NCI-H446 treated with DMSO at 0.1 percent for 48 hours (cell line): ENCODE results near the gene GTF2E1.
"Not testable (repeated sequence)": the region's sequence is repeated elsewhere in the genome, so short reads cannot be mapped to it uniquely, and the experiment has no call there.

Source experiments
- DNase-seq: peaks from one replicate; lab custom pipeline; 2025; lab: John Stamatoyannopoulos, UW

Gene GTF2E1

GRCh38 chr3:120742198-120742848 is at the start of gene GTF2E1, which contains the start of gene RABL3:
TSS of gene GTF2E1 (plus strand) at chr3:120742744. CDS start at chr3:120750553, 7,809 bp downstream.
TSS of gene RABL3 (minus strand) at chr3:120742516. CDS start at chr3:120742507, 9 bp downstream.
- DNase-seq, result peak; percentile 100

DNA sequence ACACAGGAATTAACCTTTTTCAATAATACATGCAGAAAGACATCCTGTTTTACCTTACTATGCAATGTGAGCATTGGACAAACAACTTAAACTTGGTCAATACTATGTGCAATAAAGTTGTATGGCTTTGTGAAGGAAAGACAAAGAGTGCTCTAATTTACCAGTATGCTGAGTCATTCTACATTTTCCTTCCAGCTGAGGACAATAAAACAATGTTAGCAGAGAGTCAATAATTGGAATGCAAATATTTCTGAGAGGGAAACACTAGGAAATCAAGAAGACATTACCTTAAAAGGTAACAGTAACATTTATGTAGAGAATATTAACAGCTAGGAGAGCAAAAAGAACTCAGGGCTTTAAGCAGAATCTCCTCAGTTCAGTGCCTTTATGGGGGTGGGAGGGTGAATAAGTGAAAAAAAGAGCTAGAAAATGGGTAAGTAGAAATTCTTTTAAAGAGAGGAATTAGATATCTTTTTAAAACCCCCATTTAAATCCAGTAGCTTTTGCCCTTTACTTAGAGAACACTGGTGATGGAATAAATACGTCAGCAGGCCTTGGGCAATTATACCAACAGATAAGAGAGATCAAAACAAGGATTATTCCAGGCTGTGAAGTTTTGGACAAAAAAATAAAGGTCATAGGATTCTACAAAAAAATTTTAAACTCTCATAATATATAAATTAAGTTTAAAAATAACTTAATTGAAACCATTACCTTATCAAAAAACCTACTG is 48.9 kb upstream of the GTF2E1 start:
- no peak for DNase-seq

DNA sequence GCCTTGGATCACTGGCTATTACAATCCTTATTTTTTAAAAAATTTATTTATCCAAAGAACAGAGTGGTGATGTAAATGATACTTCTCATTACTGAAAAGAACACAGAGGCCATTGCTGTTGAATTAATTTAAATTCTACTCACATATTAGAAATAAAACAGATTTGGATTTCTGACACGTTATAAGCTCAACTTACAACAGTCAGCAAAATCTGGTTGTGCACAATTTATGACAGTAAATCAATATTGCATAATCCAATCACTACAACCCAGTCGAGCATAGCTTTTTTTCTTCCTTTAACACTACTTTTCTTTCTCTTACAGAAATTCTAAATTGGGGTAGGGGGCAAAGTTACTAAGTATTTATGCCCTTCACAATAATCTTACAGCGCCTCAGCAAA is 43.2 kb upstream of the GTF2E1 start:
- DNase-seq, result no peak

GRCh38 chr3:120705884-120706582 is 36.5 kb upstream of the GTF2E1 start:
- DNase-seq, result no peak

DNA sequence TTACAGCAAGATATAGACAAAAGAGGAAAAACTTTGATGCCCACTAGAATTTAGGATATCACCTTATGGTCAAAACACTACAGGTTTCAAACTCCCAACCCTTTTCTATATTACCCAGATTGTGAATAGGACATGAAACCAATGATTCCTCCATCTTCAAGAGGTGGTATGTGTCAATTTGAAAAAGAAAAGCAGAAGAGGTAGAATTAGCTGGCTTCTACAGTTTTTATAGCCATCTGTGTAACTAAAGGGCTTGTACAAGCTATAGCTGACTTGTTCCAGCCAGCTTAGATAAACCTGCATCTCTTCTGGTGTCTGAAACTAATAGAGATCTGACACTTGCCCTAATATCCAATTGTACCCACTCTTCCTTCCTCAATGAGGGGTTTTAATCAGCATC is 35.6 kb upstream of the GTF2E1 start:
- DNase-seq, result no peak

GRCh38 chr3:120708408-120708807 is 34.1 kb upstream of the GTF2E1 start:
- DNase-seq, result no peak

- no peak for DNase-seq
These were observed 32.2 kb upstream of the GTF2E1 start for GRCh38 chr3:120710369-120710768.

- no peak for DNase-seq
These were observed 29.3 kb upstream of the GTF2E1 start for GRCh38 chr3:120713262-120713661.

DNA sequence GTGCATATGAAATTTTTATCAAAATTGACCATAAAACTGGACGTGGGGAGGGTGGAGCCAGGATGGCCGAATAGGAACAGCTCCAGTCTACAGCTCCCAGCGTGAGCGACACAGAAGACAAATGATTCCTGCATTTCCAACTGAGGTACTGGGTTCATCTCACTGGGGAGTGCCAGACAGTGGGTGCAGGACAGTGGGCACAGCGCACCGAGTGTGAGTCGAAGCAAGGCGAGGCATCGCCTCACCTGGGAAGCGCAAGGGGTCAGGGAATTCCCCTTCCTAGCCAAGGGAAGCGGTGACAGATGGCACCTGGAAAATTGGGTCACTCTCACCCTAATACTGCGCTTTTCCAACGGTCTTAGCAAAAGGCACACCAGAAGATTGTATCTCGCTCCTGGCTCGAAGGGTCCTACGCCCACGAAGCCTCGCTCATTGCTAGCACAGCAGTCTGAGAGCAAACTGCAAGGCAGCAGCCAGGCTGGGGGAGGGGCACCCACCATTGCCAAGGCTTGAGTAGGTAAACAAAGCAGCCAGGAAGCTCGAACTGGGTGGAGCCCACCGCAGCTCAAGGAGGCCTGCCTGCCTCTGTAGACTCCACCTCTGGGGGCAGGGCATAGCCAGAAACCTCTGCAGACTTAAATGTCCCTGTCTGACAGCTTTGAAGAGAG is 23.2 kb upstream of the GTF2E1 start:
- not testable (repeated sequence) for DNase-seq

DNA sequence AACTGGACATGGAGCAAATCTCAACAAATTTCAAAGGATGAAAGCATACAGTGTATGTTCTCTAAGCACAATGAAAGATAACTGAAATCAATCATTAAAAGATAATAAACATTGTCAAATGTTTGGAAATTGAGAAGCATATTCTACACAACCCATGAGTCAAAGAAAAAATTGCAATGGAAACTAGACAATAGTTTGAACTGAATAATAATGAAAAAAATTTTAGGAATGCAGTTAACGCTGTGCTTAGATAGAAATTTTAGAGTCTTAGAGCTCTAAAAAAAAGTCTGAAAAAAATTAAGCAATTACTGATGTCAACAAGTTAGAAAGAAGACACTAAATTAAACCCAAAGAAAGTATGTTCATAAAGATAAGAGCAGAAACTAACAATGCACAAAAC is 15.8 kb upstream of the GTF2E1 start:
- no peak for DNase-seq

DNA sequence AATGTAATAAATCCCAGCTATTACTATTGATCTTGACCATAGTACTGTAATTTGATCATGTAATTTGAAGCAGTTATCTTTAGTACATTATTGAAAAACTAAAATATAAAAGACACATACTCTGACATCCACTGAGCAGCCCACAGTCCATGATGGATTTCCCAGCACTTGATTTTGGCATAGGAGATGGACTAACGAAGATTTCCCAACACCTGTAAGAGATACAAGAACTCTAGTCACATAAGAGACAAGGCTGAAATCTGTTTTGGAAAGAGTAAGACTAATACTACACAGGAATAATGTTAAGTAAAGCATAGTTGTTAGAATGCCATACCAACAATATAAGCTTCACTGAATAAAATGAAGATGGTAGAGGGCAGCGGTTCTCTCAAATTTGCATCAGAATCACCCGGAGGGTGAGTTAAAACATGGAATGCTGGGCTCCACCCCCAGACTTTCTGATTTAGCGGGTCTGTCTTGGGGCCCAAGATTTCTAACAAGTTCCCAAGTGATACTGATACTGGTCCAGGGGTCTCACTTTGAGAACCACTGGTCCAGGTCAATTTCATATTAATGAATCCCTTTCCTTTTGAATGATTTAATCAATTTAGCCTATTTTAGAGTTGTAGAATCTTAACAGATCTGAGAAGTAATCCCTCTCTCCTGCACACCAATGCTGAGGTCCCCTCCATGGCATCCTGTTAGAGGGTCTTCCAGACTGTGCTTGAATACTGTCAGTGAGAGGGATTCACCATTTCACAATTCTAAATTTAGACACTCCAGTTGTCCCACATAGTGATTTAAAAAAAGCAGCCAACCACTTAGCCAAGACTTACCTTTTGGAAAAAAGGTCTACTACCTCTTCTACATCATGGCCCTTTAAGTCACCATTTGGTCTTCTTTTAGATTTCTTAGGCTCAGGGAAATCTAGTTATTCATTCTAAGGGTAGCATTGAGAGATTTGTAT is 11.7 kb upstream of the GTF2E1 start:
- DNase-seq, result no peak

DNA sequence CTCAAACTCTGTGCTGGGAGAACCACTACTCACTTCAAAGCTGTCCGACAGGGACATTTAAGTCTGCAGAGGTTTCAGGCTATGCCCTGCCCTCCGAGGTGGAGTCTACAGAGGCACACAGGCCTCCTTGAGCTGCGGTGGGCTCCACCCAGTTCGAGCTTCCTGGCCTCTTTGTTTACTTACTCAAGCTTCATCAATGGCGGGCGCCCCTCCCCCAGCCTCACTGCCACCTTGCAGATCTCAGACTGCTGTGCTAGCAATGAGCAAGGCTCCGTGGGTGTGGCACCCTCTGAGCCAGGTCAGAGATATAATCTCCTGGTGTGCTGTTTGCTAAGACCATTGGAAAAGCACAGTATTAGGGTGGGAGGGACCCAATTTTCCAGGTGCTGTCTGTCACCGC is 4.5 kb upstream of the GTF2E1 start:
- DNase-seq, result not testable (repeated sequence)

DNA sequence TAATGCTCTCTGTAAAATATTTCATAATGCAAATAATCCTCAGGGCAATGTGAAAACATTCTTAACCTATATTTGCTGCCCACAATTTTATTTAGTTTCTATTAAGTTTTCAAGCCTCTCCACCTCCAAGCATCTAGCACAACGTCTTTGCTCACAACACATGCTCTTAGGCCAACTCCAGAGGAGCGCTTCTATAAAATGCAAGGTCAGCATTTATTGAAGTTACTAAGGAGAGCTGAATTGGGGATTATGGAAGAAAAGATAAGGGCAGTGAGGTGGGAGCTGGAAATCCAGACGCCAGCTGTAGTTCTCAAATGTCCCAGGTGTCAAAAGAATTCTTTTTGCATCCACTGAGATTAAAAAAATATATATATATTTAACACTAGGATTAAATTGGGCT is 1.2 kb upstream of the GTF2E1 start:
- no peak for DNase-seq

GRCh38 chr3:120741837-120742197 is 727 bp upstream of the GTF2E1 start:
- DNase-seq, result no peak

GRCh38 chr3:120742849-120743365 is 363 bp downstream of the GTF2E1 start:
- no peak for DNase-seq

DNA sequence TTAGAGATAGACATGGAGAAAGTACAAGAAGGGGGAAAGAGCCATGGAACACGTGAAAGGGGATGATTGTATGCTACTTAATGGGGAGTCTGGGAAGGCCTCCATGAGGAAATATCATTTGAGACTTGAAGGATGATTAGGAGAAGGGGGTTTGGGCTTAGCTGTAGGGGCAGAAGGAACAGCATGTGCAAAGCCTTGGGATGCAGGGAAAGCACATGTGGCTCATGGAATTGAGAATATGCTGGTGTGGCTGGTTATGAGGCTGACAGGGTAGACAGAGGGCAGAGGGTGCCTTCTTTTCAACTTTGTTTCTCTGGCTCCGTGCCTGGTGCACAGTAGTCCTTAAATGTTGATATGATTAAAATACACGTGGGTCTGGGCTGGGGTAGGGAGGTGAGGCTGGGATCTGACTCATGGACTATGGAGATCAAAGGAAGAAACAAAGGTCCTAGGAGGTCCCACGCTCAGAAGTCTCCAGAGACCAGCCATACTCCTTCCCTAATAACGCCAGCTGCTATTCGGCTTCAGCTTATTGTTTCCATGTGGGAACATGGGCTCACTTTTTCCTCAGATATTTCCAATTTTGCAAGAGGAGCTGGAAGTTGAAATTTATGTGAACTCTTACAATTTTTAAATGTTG is 1.1 kb downstream of the GTF2E1 start:
- DNase-seq, result no peak

- DNase-seq, result no peak
These were observed 2.9 kb downstream of the GTF2E1 start for GRCh38 chr3:120745466-120745865.

DNA sequence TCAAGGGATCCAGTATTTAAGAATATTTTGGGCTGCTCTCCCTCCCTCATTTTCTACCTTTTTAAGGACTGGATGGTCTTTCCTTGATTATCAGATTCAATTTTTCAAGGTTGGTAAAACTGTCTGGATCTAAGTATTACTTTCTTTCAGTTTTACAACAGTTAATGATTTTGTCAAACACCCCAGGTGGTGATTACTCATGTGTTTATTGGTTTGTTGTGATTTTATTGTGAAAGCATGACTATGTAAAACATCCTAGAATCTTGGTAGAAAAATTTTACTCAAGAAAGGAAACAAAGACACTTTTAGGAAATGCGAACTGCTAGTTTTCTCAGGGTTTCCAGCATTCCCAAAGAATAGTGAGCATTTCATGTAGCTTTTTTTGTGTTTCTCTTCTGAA is 7.3 kb downstream of the GTF2E1 start:
- DNase-seq, result no peak

DNA sequence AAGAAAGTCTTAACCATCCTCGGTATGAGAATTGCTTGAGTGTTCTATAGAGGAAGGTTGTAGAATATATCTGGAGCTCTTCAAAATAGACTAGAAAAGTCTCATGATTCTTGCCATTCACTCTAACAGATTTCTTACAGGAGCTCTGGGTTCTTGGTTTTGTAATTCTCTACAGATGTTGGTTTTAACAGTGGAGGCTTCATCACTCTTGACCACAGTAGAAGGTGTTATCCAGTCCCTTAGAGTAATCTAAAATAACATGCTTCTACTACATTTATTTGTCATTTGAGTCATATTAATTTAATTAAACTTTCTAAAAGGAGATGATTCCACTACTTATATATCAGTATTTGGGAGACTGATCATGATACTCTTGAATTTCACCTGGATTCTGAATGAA is 9.7 kb downstream of the GTF2E1 start:
- no peak for DNase-seq

- DNase-seq, result no peak
These were observed 10.3 kb downstream of the GTF2E1 start for GRCh38 chr3:120752865-120753264.

DNA sequence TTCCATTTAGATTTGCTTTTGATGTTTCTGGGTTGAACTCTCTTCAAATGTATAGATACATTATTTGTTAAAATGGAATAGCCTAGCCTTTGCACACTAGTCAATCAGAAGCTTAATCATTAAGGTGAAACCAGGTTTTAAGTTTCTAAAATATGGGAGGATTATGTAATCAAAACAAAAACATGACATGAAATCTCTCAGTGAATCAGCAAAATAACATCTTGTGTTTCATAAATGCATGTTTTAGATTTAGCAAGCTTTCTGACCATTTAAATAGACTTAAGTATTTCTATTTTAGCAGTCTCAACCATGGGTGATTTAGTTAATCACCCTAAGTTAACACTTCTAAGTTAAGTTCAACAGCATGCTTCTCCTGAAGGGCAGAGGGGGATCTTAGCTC is 11.3 kb downstream of the GTF2E1 start:
- no peak for DNase-seq
